HG02623 (cell line): ENCODE measurements around the gene CLSTN2.

Source experiments
- ATAC-seq: cut with Tn5 transposase; IDR thresholded peaks from one replicate; pipeline ENCODE4 v1.9.1; 2021; ENCODE audit warnings: moderate library complexity; ENCODE audit not compliant: unreplicated experiment

The CLSTN2 gene

GRCh38 chr3:140177943-140178342, 243.0 kb downstream of the CLSTN2 start:
- ATAC-seq, result no peak

GRCh38 chr3:140178482-140178881, 243.5 kb downstream of the CLSTN2 start:
- no peak for ATAC-seq

GRCh38 chr3:140180603-140181002, 245.6 kb downstream of the CLSTN2 start:
- ATAC-seq, result no peak

GRCh38 chr3:140185375-140185774, 250.4 kb downstream of the CLSTN2 start:
- no peak for ATAC-seq

GRCh38 chr3:140186421-140186920, 251.5 kb downstream of the CLSTN2 start:
- ATAC-seq, result no peak

- ATAC-seq, result no peak
Measured at GRCh38 chr3:140187028-140187427, 252.0 kb downstream of the CLSTN2 start.

GRCh38 chr3:140187656-140188221, 252.8 kb downstream of the CLSTN2 start:
- ATAC-seq, result no peak

- ATAC-seq, result no peak
Measured at GRCh38 chr3:140188285-140188684, 253.3 kb downstream of the CLSTN2 start.

- no peak for ATAC-seq
Measured at GRCh38 chr3:140189267-140189666, 254.3 kb downstream of the CLSTN2 start.

GRCh38 chr3:140189976-140190375, 255.0 kb downstream of the CLSTN2 start:
- no peak for ATAC-seq

GRCh38 chr3:140196970-140197369, 262.0 kb downstream of the CLSTN2 start:
- no peak for ATAC-seq

GRCh38 chr3:140198242-140198641, 263.3 kb downstream of the CLSTN2 start:
- no peak for ATAC-seq

- no peak for ATAC-seq
Measured at GRCh38 chr3:140199008-140199407, 264.0 kb downstream of the CLSTN2 start.

- no peak for ATAC-seq
Measured at GRCh38 chr3:140199743-140200142, 264.8 kb downstream of the CLSTN2 start.

- no peak for ATAC-seq
Measured at GRCh38 chr3:140203510-140203909, 268.5 kb downstream of the CLSTN2 start.

- no peak for ATAC-seq
Measured at GRCh38 chr3:140204271-140204984, 269.4 kb downstream of the CLSTN2 start.

- no peak for ATAC-seq
Measured at GRCh38 chr3:140205598-140205997, 270.6 kb downstream of the CLSTN2 start.

- ATAC-seq, result no peak
Measured at GRCh38 chr3:140206196-140207040, 271.4 kb downstream of the CLSTN2 start.

GRCh38 chr3:140207541-140207940, 272.6 kb downstream of the CLSTN2 start:
- no peak for ATAC-seq

- ATAC-seq, result peak; percentile 50
Measured at GRCh38 chr3:140216249-140216648, 281.3 kb downstream of the CLSTN2 start.

GRCh38 chr3:140219291-140219690, 284.3 kb downstream of the CLSTN2 start:
- ATAC-seq, result no peak
